HG02973 (cell line): ENCODE data around the gene DUSP16.
"Not testable (repeated sequence)": the region's sequence is repeated elsewhere in the genome, so short reads cannot be mapped to it uniquely, and the experiment has no call there.

Experiments
- ATAC-seq: cut with Tn5 transposase; IDR thresholded peaks from one replicate; pipeline ENCODE4 v1.9.1; 2021; ENCODE audit warnings: moderate library complexity; ENCODE audit not compliant: unreplicated experiment

The DUSP16 gene

DNA sequence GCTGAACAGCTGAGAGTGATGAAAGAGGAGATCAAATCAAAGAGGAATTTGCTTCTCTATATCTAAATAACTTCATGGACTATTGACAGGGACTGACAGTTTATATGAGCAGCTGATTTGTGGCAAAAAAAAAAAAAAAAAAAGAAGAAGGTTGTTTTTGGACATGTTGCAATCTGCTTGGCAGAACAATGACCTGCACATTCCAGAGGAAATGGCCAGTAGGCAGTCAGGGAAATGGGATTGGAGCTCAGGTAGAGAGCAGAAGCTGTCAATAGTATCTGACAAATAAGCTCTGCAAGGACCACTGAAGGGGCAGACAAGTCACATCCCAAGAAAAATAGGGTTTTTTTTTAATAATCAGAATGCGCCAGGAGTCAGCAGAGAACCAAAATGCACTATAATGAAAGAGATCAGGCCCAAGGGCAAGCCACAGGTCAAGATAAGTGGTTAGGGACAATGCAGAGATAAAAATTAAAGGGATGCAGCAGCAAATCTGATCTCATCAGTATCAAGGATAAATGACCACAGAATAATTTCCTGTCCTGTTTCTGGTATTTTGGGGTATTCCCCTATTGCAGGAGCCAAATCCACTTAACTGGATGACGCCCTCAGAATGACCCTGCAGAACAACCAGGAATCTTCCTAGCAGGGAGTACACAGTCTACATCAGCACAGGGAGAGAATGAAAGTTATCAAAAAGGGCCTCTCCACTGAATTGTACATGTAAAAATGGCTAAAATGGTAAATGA lies 22.6 kb upstream of the DUSP16 start:
- ATAC-seq = no peak

DNA sequence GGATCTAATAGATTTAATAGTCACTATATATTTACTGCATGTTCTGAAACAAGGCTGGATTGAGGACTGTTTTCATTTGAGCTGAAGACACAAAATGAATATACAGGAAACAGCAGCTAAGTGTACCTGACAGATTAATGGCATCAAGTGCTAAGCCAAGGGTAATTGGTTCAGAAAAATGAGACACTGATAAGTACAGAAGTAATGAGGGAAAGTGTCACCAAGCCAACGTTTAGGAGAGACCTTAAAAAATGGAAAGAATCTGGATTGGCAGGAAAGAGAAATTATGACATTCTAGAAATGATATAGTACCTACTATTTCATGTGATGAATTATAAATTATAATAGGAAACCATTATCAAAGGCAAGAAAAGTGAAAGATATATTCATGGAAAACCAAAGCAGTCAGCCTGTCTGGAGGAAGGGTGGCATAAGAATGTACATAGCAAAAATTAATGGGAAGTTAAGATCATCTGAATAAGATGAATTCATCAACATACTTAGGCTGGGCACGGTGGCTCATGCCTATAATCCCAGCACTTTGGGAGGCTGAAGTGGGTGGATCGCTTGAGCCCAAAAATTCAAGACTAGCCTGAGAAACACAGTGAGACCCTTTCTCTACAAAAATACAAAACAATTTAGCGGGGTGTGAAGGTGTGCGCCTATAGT lies 21.0 kb upstream of the DUSP16 start:
- no peak for ATAC-seq

DNA sequence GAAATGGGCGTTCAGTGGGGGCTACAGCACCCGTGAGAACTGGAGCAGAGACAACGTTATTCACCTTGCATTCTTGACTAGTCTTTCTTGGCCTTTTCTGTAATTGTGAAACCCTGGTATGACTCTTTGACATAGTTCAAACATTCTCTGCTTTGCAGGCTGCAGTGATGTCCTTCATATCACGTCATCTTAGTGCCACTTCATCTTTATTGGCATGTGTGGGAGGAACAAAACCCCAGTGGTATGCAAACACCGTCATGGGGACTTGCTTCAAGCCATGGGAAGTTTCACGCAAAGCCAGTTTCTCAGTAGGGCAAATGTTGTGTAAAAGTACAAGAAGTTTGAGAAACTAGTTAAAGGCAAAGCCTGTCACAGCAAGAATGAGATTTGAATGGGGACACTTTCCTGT lies 20.2 kb upstream of the DUSP16 start:
- ATAC-seq = peak; percentile 91

DNA sequence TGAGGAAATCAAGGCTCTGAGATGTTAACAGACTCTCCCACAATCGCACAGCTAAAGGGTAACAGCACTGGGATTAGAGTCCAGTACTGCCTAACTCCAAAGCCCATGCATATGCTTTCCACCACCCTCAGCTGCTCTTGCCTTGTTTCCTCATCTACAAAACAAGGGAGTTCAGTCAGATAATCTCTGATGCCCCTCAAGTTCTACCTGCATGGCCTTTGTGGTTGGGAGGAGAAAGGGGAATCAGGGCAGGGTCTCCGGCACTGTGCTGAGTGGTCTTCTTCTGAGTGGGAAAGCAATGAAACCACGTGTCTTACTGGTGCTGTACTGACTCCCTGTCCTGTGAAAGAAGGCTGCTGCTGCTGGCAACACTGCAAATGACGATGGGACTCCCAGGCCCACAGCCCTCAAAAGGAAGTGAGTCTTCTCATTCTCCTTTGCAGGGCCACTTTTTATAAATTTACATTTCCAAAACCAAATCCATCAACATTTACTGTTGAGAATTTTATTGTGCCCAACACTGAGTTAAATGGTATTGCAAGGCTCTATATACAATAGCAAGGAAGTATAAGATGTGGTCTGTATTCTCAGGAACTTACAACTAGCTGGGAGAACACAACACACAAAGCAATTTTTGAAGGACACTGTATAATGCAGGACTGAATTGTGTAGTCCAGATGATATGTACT lies 19.7 kb upstream of the DUSP16 start:
- ATAC-seq = peak; percentile 30

DNA sequence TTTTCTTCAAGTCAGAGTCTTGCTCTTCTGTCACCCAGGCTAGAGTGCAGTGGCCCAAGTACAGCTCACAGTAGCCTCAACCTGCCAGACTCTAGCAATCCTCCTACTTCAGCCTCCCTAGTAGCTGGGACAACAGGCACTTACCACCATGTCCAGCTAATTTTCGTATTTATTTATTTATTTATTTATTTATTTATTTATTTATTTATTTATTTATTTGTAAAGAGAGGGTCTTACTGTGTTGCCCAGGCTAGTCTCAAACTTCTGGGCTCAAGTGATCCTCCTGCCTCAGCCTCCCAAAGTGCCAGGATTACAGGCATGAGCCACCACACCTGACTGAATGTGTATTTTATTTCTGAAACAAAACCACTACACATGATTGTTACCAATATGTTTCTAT lies 18.1 kb upstream of the DUSP16 start:
- not testable (repeated sequence) for ATAC-seq

DNA sequence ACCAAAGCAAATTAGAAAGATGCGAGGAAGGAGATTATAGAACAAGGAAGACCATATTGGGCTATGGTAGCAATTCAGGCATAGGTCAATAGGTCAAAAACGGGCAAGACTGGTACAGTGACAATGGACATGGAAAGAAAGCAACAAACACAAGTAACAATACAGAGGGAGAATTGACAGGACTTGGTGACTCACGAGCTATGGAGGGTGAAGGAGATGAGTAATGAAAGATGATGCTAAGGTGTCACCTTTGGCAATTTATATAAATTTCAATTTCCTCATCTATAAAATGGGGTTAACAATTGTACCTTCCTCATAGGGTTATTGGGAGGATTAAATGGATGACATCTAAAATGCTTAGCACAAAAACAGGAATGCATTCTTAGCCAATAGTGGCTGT lies 15.1 kb upstream of the DUSP16 start:
- no peak for ATAC-seq

DNA sequence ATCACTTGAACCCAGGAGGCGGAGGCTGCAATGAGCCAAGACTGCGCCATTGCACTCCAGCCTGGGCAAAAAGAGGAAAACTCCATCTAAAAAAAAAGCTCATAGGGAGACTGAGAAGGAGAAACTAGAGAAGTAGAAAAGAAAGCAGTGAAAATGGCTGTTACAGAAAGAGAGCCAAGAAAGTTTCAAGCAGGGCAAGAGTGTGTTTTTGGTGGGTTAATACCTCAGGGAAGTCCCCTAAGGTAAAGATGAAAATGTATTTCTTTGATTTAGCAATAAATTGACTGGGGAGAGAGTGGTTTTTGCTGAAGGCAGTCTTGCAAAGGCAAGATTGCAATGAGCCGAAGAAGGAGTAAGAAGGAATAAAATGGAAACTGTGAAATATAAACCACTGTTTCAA lies 10.0 kb upstream of the DUSP16 start:
- ATAC-seq = no peak

DNA sequence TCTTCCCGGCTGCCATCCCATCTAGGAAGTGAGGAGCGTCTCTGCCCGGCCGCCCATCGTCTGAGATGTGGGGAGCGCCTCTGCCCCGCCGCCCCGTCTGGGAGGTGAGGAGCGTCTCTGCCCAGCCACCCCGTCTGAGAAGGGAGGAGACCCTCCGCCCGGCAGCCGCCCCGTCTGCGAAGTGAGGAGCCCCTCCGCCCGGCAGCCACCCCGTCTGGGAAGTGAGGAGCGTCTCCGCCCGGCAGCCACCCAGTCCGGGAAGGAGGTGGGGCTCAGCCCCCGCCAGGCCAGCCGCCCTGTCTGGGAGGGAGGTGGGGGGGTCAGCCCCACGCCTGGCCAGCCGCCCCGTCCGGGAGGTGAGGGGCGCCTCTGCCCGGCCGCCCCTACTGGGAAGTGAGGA lies 3.3 kb upstream of the DUSP16 start:
- ATAC-seq = not testable (repeated sequence)

DNA sequence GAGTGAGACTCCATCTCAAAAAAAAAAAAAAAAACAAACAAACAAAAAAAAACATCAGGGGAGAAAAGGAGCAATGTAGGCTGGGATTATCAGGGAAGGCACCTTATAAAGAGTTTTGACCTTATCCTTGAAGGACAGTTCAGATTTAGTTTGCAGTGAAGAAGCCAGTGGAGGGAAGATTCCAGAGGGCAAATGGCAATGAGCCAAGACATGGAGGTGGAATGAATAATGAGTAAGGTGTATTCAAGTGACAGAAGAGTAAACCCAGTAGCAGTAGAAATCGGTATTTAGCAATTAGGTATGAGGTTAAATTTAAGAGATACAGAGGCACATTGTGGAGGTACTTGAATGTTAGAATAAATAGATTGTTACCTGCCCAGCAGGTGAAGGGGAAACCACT lies 2.2 kb upstream of the DUSP16 start:
- no peak for ATAC-seq

DNA sequence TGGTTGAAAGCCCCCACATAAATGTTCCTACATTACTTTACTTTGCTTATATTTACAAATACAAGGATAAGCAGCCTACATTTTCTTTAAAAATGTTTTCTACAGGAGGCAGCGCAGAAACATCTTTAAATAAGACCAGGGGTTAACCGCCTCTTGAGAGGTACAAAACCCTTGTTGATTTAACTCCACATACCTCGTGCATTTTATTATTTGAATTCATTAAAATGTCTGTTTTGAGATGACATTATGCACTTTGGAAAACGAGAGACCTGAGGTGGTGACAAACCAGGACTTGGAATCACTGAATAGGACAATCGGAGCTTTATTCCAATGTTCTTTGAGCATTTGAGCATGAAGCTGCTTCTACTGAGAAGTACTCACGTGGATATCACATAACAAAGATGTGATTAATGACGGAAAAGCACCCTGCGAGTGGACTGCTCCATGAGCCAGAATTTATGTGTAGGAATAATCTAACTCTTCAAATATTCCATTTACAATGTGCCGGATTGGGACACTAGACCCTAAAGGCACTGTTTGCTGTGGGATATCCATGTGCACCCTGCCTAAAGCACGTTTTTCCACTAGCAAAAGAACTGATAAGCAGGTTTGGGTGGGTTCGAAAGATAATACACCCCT lies 746 bp upstream of the DUSP16 start:
- no peak for ATAC-seq

DNA sequence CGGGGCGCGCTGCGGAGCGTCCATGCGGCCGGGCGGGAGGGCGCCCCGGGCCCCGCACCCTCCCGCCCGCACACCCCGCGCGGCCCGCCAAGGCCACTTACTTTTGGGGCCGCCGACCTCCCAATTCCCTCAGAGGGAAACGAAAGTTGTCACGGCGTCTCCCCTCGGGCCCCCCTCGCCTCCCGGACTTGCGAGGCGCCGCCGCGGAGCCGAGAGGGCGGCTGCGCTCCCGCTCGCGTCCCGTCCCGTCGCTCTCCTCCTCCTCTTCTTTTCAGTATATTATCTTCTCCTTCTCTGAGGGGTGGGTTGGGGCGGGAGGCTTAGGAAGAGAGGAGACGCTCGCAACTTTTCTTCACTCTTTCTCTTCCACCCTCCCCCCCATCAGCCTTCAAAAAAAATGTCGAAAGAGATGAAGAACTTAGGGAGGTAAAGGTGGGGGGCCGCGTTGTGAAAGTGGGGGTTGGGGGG lies 613 bp downstream of the DUSP16 start:
- no peak for ATAC-seq

DNA sequence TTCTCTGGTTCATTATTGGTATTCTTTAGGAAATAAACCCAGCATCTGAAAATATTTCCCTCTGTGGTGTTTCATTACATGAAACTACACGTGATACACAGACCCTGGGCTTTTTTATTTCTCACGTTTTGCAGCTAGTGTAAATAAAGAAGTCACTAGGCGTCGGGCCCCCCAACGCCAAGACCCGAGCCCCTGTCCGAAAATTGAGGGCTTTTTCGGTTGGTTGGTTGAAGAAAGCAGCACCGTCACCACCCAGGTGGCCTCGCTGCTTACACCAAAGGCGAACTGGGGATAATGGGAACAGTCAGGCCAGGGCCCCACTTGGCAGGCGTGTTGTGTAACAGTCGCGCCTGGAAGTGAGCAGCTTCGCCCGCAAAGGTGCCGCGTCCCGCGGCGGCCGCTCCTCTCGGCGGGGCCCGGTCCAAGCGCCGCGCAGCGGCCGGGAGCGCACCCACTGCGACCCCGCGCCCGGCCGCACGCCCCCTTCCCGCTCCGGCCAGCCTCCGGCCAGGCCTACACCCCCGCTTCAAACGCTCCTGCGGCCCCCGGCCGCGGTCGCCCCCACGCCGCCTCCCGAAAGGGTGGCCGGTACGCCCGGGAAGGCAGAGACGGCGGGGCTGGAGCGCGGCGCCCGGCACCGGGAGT lies 1.2 kb downstream of the DUSP16 start:
- no peak for ATAC-seq

DNA sequence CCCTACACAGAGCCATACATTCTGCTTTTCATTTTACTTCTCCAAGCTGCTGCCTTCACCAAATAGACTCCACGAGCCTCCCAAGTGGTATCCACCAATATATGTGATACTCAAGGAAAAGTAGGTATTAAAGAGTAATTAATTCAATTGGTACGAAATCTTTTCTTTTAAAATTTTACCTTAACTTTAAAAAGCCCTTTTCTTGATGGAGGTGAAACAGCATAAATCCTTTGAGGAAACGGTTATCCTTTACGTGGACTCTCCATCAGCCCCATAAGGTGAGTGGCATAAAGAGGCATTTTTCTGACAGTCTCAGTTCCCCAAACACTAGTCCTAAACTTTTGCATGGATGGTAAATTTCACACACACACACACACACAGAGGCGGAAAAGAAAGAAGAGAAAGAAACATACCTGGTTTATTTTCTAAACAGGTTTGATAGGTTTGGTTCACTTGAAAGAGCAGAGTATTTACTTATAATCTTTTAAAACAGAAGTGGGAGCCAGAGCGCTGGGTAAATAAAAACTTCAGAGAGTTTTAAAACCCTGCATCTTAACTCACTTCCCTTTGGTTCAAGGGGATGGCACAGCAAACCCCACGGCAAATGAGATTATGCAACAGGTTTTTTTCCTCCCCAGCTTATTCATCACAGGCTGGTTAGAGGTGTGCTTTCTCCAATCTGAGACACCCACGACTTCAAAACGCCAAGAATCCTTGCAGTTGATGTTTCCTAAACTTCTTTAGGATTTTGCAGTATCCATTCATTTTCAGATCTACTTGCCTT lies 1.9 kb downstream of the DUSP16 start:
- no peak for ATAC-seq

DNA sequence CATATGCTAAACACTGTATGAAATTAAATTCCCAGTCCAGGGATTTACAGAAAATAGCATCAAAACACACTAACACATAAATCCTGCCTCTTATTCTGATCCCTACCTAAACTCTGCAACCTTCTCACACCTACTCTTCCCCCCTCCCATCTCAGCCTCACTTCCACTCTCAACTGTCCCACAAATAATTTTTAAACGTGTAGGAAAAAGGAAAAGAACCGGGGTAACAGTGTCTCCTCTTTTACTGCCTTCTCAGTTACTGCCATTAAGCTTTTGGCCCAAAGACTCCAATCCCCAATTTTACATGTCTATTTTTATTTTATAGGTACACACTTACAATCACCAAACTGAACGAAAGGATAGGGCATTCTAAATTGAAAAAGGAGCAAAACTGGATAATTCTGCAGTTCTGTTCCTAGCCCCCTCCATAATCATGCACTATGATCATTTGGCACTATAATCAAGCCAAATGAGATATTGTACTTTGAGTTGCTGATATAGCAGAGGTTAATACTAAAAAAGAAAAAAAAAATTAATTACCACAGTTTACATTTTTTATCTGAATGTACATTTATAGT lies 2.9 kb downstream of the DUSP16 start:
- no peak for ATAC-seq

DNA sequence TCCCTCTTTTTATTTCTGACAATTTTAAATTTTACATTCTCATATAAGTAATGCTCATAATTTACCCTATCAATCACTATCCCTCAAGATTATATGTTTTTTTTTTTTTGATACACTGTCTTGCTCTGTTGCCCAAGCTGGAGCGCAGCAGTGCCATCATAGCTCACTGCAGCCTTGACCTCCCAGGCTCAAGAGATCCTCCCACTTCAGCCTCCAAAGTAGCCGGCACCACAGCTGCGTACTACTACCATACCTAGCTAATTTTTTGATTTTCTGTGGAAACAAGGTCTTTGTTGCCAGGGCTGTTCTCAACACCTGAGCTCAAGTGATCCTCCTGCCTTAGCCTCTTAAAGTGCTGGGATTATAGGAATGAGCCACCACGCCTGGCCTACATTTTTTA lies 4.4 kb downstream of the DUSP16 start:
- no peak for ATAC-seq

DNA sequence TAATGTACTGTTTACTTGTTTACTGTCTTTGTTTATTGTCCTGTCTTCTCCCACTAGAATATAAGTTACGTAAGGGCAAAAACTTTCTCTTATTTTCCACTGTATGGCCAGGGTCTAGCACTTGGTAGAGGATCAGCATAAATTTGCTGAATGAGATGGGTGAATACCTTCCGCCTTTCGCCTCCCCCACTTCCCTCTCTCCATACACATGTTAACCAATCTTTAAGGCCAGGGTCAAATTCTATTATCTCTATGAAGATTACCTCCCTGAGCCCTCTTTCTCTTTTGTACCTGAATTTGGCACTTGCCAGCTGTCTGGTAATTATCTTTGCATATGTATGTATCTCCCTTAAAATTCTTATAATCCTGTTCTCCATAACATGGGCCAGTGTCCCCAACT lies 4.9 kb downstream of the DUSP16 start:
- ATAC-seq = no peak

DNA sequence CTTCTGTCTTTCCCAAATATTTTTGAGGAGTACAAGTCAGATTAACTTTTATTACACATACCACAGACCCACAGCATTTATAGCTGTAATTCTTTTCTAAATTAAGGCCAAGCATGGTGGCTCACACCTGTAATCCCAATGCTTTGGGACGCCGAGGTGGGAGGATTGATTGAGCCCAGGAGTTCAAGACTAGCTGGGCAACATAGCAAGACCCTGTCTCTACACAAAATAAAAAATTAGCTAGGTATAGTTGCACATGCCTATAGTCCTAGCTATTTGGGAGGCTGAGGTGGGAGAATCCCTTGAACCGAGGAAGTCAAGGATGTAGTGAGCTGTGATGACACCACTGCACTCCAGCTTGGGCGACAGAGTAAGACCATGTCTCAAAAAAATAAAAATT lies 7.0 kb downstream of the DUSP16 start:
- ATAC-seq = no peak

DNA sequence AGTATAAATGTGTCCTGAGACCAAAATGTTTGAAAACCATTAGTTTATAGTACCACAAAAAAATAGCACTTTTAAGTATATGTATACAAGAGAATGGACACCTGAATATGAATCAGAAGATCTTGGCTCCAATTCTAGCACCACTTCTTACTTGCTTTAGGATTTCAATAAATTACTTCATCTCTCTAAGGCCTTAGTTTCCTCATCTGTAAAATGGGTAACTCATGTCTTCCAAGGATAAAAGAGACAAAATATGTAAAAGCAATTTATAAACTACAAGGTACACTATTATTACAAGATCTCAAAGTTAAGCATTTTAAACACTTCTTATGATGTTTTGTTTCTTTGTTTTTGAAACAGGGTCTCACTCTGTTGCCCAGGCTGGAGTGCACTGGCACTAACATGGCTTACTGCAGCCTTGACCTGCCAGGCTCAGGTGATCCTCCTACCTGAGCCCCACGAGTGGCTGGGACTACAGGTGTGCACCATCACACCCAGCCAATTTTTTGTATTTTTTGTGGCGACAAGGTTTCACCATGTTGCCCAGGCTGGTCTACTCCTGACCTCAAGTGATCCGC lies 9.4 kb downstream of the DUSP16 start:
- no peak for ATAC-seq

DNA sequence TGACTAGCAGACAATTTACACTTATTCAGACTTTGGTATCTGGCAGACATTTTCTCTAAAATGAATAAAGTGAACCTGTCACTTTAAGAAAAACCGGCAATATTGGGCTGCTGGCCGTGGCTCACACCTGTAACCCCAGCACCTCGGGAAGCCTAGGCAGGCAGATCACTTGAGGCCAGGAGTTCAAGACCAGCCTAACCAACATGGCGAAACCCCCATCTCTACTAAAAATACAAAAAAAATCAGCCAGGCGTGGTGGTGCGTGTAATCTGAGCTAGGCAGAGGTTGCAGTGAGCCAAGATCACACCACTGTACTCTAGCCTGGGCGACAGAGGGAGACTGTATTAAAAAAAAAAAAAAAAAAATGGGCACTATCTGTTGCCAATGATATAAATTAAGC lies 11.5 kb downstream of the DUSP16 start:
- no peak for ATAC-seq

DNA sequence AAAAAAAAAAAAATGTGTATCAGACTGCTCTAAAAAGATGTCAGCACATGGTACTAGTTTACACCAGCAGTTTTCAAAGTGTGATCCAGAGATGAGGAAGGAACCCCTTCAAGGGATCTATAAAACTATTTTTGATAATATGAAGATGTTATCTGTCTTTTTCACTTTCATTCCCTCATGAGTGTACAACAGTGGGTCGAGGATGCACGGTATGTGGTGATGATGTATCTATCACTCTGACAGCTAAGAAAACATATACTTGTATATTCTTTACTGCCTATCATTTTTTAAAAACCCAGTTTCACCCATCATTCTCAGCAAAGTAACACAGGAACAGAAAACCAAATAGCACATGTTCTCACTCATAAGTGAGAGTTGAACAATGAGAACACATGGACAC lies 12.4 kb downstream of the DUSP16 start:
- ATAC-seq = no peak
